GM12801 (cell line): ENCODE results near the gene SLC28A1.

Source experiments
- TF ChIP-seq, protein P1 (sequence below): IDR thresholded peaks from one replicate; pipeline ENCODE4 v1.5.1; 2011; ENCODE audit warnings: control low read depth; ENCODE audit not compliant: insufficient read length; ENCODE audit errors: extremely low read depth

The SLC28A1 gene

DNA sequence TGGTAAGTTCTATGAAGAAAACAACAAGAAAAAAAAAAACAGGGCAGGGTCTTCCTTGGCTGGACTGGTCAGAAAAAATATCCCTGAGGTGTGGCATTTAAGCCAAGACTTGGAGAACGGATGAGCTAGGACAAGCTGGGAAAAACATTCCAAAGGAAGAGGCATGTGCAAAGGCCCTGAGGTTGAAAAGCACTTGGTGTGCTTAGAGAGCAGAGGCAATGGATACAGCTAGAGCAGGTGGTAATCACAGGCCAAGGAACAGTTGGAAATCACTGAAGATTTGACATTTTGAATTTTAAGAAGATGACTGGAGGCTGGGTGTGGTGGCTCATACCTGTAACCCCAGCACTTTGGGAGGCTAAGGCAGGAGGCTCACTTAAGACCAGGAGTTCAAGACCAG, 54.3 kb downstream of the SLC28A1 start:
- TF ChIP-seq, protein P1, sequence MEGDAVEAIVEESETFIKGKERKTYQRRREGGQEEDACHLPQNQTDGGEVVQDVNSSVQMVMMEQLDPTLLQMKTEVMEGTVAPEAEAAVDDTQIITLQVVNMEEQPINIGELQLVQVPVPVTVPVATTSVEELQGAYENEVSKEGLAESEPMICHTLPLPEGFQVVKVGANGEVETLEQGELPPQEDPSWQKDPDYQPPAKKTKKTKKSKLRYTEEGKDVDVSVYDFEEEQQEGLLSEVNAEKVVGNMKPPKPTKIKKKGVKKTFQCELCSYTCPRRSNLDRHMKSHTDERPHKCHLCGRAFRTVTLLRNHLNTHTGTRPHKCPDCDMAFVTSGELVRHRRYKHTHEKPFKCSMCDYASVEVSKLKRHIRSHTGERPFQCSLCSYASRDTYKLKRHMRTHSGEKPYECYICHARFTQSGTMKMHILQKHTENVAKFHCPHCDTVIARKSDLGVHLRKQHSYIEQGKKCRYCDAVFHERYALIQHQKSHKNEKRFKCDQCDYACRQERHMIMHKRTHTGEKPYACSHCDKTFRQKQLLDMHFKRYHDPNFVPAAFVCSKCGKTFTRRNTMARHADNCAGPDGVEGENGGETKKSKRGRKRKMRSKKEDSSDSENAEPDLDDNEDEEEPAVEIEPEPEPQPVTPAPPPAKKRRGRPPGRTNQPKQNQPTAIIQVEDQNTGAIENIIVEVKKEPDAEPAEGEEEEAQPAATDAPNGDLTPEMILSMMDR = no peak

DNA sequence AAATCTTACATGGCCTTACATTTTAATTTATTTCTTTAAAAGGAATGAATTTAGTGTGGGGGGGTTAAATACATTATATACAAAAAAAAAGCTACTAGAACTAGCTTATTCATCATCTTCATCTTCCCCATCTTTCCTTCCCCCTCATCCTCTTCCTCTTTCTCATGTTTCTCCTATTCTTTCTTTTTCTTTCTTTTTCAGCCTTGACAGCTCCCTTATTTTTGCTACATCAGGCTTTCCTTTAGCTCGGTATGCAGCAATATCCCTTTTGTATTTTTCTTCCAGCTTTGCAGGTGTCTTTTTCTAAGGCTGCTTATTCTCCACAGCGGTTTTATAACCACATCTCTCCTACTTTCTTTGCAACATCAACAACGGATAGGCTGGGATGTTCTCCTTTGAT, 55.9 kb downstream of the SLC28A1 start:
- TF ChIP-seq, protein P1 = no peak

DNA sequence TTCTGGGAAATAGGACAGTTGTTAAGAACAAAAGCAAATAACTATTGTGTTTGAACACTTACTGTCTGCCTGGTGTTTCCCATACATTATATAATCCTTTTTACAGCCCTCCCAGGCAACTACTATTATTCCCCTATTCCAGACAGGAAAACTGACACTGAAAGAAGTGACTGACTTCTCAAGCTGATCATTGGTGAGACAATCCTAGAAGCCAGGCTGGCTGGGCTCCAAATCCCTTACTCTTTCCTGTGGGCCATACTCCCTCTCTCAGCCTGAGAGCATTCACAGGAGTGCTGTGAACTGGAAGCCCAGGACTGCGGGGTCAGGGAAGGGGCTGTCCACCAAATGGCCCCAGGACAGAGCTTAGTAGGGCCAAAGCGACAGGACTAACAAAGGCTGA, 58.0 kb downstream of the SLC28A1 start:
- TF ChIP-seq, protein P1 = no peak

DNA sequence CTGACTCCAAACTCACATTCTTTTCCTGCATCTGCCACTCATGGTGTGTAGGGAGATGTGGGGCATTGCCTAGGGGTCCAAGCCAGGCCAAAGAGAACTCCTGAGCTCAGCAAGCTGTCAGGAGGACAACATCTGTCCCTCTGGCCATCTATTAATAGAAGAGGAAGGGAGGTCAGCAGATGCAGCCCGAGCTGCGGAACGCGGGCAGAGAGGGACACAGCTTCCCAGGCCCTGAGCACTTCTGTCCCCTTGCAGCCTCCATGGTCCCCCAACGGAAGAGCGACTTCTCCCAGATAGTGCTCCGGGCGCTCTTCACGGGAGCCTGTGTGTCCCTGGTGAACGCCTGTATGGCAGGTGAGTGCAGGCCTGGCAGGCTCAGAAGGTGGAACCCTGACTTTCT, 59.8 kb downstream of the SLC28A1 start:
- TF ChIP-seq, protein P1 = no peak

DNA sequence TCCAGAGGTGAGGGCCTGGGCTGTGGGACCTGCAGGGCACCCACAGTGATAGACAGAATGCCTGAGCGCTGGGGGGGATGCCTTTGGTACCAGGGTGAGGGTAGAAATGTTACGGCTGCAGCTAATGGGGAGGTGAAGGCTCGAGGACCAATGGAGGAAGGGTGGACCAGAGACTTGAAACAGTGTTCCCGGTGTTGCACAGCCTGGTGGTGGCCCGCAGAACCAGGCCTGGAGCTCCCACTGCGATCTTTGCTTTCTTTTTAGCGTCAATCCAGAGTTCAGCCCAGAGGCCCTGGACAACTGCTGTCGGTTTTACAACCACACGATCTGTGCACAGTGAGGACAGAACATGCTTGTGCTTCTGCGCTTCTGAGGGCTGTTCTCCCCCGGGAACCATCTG, 60.4 kb downstream of the SLC28A1 start:
- TF ChIP-seq, protein P1 = no peak

DNA sequence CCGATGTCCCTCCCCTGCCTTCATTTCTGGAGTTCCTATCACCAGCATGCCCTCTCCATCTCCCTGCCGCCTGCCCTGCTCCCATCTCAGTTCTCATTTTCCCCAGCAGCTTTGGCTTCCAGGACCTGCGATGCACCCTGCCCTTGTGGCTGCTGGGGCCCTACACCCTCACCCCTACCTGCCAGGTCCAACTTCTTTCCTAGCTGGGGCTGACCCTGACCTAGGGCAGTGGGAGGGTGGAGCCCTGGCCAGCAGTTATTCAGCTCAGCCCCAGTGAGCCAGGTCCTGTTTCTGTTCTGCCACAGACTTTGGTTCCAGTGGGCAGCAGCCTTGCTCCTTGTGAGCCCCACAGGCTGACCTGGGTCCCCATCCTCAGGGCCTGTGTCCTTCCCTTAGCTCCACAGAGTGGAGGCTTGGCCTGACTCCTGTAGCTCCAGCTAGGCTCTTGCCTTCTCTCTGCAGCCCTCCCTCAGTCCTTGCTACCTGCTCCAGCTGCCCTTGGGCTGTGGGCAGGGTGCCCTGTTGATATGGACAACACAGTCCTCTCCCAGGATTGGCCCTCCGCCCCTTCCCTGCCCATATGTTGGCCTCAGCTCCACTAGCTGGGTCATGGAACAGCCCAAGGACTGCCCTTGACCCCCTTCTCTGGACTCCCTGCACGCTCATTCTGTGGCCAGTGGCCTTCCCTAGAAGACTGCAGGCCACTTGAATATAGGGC, 62.5 kb downstream of the SLC28A1 start:
- TF ChIP-seq, protein P1 = no peak

DNA sequence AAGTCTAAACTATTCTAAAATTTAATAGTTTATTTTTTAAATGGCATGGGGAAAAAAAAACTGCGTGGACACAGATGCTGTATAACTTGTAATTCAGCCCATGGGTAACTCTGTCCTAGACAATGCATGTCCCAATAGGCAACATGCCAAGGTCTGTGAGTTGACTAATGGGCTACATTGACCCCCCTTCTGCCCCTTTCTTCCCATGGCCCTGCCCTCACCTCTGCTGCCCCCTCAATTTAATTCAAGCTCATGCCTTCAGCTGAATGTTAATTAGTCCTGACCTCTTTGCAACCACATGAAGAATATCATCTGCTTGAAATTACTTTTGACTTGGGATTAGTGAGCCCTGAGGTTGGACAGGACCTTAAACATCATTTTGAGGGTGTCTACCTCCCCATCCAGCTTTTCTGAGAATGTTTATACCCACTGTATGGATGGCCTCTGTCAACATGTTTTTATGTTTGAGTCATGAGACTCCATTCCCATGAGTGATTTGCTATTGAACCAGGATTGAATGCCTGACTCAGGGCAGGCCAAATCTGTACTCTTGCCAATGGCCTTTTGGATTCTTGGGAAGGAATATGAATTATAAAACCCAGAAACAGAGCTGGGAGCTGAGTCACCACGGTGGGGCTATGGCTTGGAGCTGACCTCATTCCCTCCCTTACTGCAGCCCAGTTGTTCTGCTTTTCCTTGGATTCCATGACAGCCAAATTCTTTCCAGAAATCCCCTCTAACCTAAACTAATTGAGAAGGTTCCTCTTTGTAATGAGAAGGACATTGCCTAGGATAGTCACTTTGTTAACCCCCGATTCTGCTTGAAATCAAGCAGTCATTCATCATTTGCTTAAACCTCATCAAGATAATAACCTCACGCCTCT, 63.7 kb downstream of the SLC28A1 start:
- TF ChIP-seq, protein P1 = no peak
